DOHH2 (cell line): ENCODE results near the gene EPB41L2.

Source experiments
- H3F3A ChIP-seq: fragments of 200-600 bp; sonication (generic), shearing (Covaris generic); 2 replicates; pipeline ENCODE4 v1.6.0; 2016; ENCODE audit warnings: antibody characterized with exemption, mild to moderate bottlenecking; ENCODE audit not compliant: control insufficient read depth, insufficient read depth
- H3K27ac ChIP-seq: fragments of 200-600 bp; sonication (generic); 2 replicates; pipeline ENCODE4 v1.5.1; 2014; ENCODE audit warnings: low read depth, mild to moderate bottlenecking, low read length, moderate library complexity
- H3K27me3 ChIP-seq: fragments of 200-600 bp; sonication (generic); 2 replicates; pipeline ENCODE4 v1.6.1; 2014; ENCODE audit warnings: mild to moderate bottlenecking, low read length, mixed read lengths; ENCODE audit not compliant: control insufficient read depth
- H3K36me3 ChIP-seq: fragments of 200-600 bp; sonication (generic); 2 replicates; pipeline ENCODE4 v1.6.1; 2014; ENCODE audit warnings: mild to moderate bottlenecking, low read length, moderate library complexity, mixed read lengths; ENCODE audit not compliant: control insufficient read depth
- H3K4me1 ChIP-seq: fragments of 200-600 bp; sonication (generic); 2 replicates; pipeline ENCODE4 v1.6.1; 2014; ENCODE audit warnings: mild to moderate bottlenecking, low read length, mixed read lengths; ENCODE audit not compliant: control insufficient read depth
- H3K4me2 ChIP-seq: fragments of 200-600 bp; sonication (generic); 2 replicates; pipeline ENCODE4 v1.6.0; 2014; ENCODE audit warnings: mild to moderate bottlenecking, low read length, moderate library complexity
- H3K4me3 ChIP-seq: fragments of 200-600 bp; sonication (generic); 2 replicates; pipeline ENCODE4 v1.5.1; 2014; ENCODE audit warnings: mild to moderate bottlenecking, low read length, mixed read lengths
- H3K79me2 ChIP-seq: fragments of 200-600 bp; sonication (generic); 2 replicates; pipeline ENCODE4 v1.6.1; 2014; ENCODE audit warnings: mild to moderate bottlenecking, low read length, mixed read lengths; ENCODE audit not compliant: control insufficient read depth
- H3K9me2 ChIP-seq: fragments of 200-600 bp; sonication (generic); replicated peaks from 2 replicates; pipeline ENCODE4 v1.6.1; 2014; ENCODE audit warnings: mild to moderate bottlenecking, low read length, mixed read lengths; ENCODE audit not compliant: control insufficient read depth
- H3K9me3 ChIP-seq: fragments of 200-600 bp; sonication (generic); 2 replicates; pipeline ENCODE4 v1.6.1; 2014; ENCODE audit warnings: antibody characterized with exemption, low read length, mixed read lengths; ENCODE audit not compliant: control insufficient read depth, insufficient read depth
- H4K20me1 ChIP-seq: fragments of 200-600 bp; sonication (generic); 2 replicates; pipeline ENCODE4 v1.6.0; 2014; ENCODE audit warnings: low read depth, mild to moderate bottlenecking, antibody characterized with exemption, low read length, moderate library complexity; ENCODE audit not compliant: control insufficient read depth, insufficient read depth
- EZH2phosphoT487 ChIP-seq: fragments of 200-600 bp; sonication (generic); IDR thresholded peaks from 2 replicates; pipeline ENCODE4 v1.6.1; 2017; ENCODE audit warnings: borderline replicate concordance, mild to moderate bottlenecking, antibody characterized with exemption, low read length, moderate library complexity, mixed read lengths
- TF ChIP-seq, protein P1 (sequence below): fragments of 200-600 bp; sonication (generic); IDR thresholded peaks from one replicate; pipeline ENCODE4 v1.5.1; 2014; ENCODE audit warnings: antibody characterized with exemption, mild to moderate bottlenecking, low read depth, low read length; ENCODE audit not compliant: poor library complexity, severe bottlenecking

Gene EPB41L2

DNA sequence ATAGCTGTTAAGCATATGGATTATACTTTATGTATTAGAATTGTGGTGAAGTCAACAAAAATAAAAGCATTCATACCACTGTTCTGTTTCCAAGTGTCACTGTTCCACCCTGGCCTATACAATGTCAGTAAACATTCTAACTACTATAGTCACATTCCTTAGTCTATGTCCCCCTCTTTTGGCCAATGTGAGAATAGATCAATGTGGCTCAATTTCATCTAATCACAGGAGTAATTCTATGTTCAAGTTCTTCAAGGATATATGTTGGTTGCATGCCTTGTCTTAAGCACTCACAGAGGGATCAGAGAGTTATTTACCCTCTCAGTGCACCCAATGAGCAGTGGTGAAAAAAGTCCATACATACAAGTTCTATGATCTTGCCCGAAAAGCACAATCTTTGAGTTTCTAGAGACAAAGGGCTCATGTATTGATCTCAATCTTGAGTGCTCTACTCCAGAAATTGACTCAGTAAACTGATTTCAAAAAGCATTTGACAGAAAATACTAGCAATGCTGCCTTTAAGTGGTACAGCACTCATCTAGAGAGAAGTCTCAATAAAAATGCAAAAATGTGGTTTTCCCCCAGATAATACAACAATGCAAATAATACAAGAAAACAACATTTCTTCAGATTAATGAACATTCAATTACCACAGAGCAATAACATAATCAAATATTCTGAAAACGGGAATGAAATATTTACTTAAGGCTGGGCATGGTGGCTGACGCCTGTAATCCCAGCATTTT lies 219.3 kb downstream of the EPB41L2 start:
- no peaks in the 10 kb centered on the region for H3K9me2 ChIP-seq
- H3K9me3 ChIP-seq, result no peaks in the 10 kb centered on the region
- no peaks in the 10 kb centered on the region for H3F3A ChIP-seq
- no peaks in the 10 kb centered on the region; the same call in 1 of the 2 replicates for H3K4me1 ChIP-seq
- no peaks in the 10 kb centered on the region for H4K20me1 ChIP-seq
- no peak overlapping the region for H3K27ac ChIP-seq
- TF ChIP-seq, protein P1, sequence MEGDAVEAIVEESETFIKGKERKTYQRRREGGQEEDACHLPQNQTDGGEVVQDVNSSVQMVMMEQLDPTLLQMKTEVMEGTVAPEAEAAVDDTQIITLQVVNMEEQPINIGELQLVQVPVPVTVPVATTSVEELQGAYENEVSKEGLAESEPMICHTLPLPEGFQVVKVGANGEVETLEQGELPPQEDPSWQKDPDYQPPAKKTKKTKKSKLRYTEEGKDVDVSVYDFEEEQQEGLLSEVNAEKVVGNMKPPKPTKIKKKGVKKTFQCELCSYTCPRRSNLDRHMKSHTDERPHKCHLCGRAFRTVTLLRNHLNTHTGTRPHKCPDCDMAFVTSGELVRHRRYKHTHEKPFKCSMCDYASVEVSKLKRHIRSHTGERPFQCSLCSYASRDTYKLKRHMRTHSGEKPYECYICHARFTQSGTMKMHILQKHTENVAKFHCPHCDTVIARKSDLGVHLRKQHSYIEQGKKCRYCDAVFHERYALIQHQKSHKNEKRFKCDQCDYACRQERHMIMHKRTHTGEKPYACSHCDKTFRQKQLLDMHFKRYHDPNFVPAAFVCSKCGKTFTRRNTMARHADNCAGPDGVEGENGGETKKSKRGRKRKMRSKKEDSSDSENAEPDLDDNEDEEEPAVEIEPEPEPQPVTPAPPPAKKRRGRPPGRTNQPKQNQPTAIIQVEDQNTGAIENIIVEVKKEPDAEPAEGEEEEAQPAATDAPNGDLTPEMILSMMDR, result peak; percentile 47
- TF ChIP-seq EZH2phosphoT487, result no peak
- H3K27me3 ChIP-seq, result no peaks in the 10 kb centered on the region
- no peaks in the 10 kb centered on the region for H3K79me2 ChIP-seq
- H3K4me3 ChIP-seq, result no peak overlapping the region
- H3K36me3 ChIP-seq, result 0 out of 2 replicates have a peak, but pooled peaks cover 3% of the 10 kb centered on the region
- H3K4me2 ChIP-seq, result no peak overlapping the region

DNA sequence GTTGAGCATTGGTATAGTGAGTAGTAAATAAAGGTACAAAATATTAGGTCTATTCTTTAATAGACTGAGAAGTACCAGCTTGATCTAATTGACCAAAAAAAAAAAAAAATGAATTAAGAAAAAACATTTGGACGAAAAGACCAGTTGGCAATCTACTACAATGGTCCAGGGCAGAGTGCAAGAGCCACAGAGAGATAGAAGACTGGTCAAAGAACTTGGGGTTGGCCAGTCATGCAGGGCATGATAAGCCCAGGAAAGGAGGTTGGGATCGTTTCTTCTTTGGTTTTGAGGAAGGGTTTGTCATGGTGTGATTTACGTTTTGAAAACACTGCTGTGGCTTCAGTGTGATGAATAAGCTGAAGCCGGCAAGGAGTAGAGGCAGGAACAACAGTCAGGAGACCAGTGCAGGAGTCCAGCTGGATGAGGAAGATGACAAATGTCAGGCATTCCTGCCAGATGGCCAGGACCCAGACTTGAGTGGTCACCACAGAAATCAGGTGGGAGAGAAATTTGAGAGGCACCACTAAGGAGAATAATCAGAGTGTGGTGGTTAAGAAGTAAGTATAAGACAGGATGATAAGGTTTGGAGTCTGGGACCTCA lies 221.8 kb downstream of the EPB41L2 start:
- Histone ChIP-seq H3K4me3 (no peak overlapping the region), H3K79me2 (no peaks in the 10 kb centered on the region), H3K27me3 (no peaks in the 10 kb centered on the region), H3F3A (no peaks in the 10 kb centered on the region), H3K9me2 (no peaks in the 10 kb centered on the region), H3K9me3 (no peaks in the 10 kb centered on the region), H3K36me3 (0 out of 2 replicates have a peak, but pooled peaks cover 3% of the 10 kb centered on the region), H3K4me2 (no peak overlapping the region), H3K4me1 (no peaks in the 10 kb centered on the region), H3K27ac (no peak overlapping the region), H4K20me1 (no peaks in the 10 kb centered on the region)
- TF ChIP-seq, protein P1, result no peak
- TF ChIP-seq EZH2phosphoT487, result no peak

- Histone ChIP-seq H3F3A (no peaks in the 10 kb centered on the region), H3K79me2 (no peaks in the 10 kb centered on the region), H3K36me3 (0 out of 2 replicates have a peak, but pooled peaks cover 3% of the 10 kb centered on the region), H3K4me3 (no peak overlapping the region), H3K4me1 (no peaks in the 10 kb centered on the region), H3K27ac (no peak overlapping the region), H3K27me3 (no peaks in the 10 kb centered on the region), H3K9me3 (no peaks in the 10 kb centered on the region), H3K4me2 (no peak overlapping the region), H3K9me2 (no peaks in the 10 kb centered on the region), H4K20me1 (no peaks in the 10 kb centered on the region)
- TF ChIP-seq, protein P1, result no peak
- TF ChIP-seq EZH2phosphoT487, result no peak
These were observed 223.0 kb downstream of the EPB41L2 start for GRCh38 chr6:130840050-130840449.
